HepG2 (cell line): ENCODE results near the gene CLEC20A. TPM values are rescaled to one million over a fixed set of nuclear protein-coding genes. Genes with fewer than 3 reads are reported as not detected.

Experiments used
- HNRNPH1 ChIP-seq: fragments of 200-400 bp; formaldehyde crosslinking; optimal IDR thresholded peaks from 2 replicates; pipeline ENCODE3; 2017; ENCODE audit warnings: mild to moderate bottlenecking, low read depth, low read length
- HOXA9 ChIP-seq: sonication (generic); formaldehyde crosslinking; IDR thresholded peaks from 2 replicates; pipeline ENCODE4 v1.8.1; 2022; ENCODE audit warnings: missing genetic modification reagents, mild to moderate bottlenecking, moderate library complexity, borderline replicate concordance
- KDM4B ChIP-seq: sonication (generic); formaldehyde crosslinking; IDR thresholded peaks from 2 replicates; pipeline ENCODE4 v1.4.0; 2020; ENCODE audit warnings: missing genetic modification reagents
- KDM5B ChIP-seq: sonication (generic); formaldehyde crosslinking; IDR thresholded peaks from 2 replicates; pipeline ENCODE4 v1.4.0; 2020; ENCODE audit warnings: missing genetic modification reagents, mild to moderate bottlenecking, borderline replicate concordance
- MYPOP ChIP-seq: sonication (generic); formaldehyde crosslinking; IDR thresholded peaks from 2 replicates; pipeline ENCODE4 v1.8.1; 2023; ENCODE audit warnings: mild to moderate bottlenecking, moderate library complexity, missing genetic modification reagents
- NCOR1 ChIP-seq: fragments of 200-600 bp; sonication (generic); IDR thresholded peaks from 2 replicates; pipeline ENCODE4 v1.7.0; 2017; ENCODE audit warnings: antibody characterized with exemption, low read length, borderline replicate concordance
- NFE2L1 ChIP-seq: sonication (generic); formaldehyde crosslinking; IDR thresholded peaks from 2 replicates; pipeline ENCODE4 v1.4.0; 2020; ENCODE audit warnings: missing genetic modification reagents, mild to moderate bottlenecking, borderline replicate concordance
- POGZ ChIP-seq: sonication (generic); formaldehyde crosslinking; IDR thresholded peaks from 2 replicates; pipeline ENCODE4 v1.4.0; 2020; ENCODE audit warnings: mild to moderate bottlenecking, missing genetic modification reagents
- PRDM15 ChIP-seq: sonication (generic); formaldehyde crosslinking; IDR thresholded peaks from 2 replicates; pipeline ENCODE4 v1.4.0; 2020; ENCODE audit warnings: missing genetic modification reagents
- RBM22 ChIP-seq: fragments of 200-400 bp; formaldehyde crosslinking; optimal IDR thresholded peaks from 2 replicates; pipeline ENCODE3; 2017; ENCODE audit warnings: mild to moderate bottlenecking, low read length, moderate library complexity
- RXRB ChIP-seq: IDR thresholded peaks from 2 replicates; pipeline ENCODE4 v1.6.1; 2016; ENCODE audit warnings: borderline replicate concordance, missing genetic modification reagents, missing compliant biosample characterization
- TRIM22 ChIP-seq: fragments of 450-650 bp; IDR thresholded peaks from 2 replicates; pipeline ENCODE4 v1.6.1; 2017
- ZNF121 ChIP-seq: sonication (generic); formaldehyde crosslinking; IDR thresholded peaks from 2 replicates; pipeline ENCODE4 v1.5.0; 2020; ENCODE audit warnings: mild to moderate bottlenecking, missing genetic modification reagents
- ZNF20 ChIP-seq: sonication (generic); formaldehyde crosslinking; IDR thresholded peaks from 2 replicates; pipeline ENCODE4 v1.4.0; 2020; ENCODE audit warnings: mild to moderate bottlenecking, moderate library complexity, missing genetic modification reagents
- ZNF251 ChIP-seq: sonication (generic); formaldehyde crosslinking; IDR thresholded peaks from 2 replicates; pipeline ENCODE4 v1.9.0; 2021; ENCODE audit warnings: mild to moderate bottlenecking, missing genetic modification reagents
- ZNF260 ChIP-seq: sonication (generic); formaldehyde crosslinking; IDR thresholded peaks from 2 replicates; pipeline ENCODE4 v1.4.0; 2020; ENCODE audit warnings: missing genetic modification reagents, low read depth, mild to moderate bottlenecking, borderline replicate concordance
- ZNF3 ChIP-seq: IDR thresholded peaks from 2 replicates; pipeline ENCODE4 v1.7.0; 2017; ENCODE audit warnings: inconsistent platforms
- ZNF343 ChIP-seq: sonication (generic); formaldehyde crosslinking; IDR thresholded peaks from 2 replicates; pipeline ENCODE4 v1.4.0; 2020; ENCODE audit warnings: mild to moderate bottlenecking, missing genetic modification reagents
- ZNF350 ChIP-seq: sonication (generic); formaldehyde crosslinking; IDR thresholded peaks from 2 replicates; pipeline ENCODE4 v1.4.0; 2020; ENCODE audit warnings: mild to moderate bottlenecking, low read depth, missing genetic modification reagents, borderline replicate concordance
- ZNF382 ChIP-seq: sonication (generic); formaldehyde crosslinking; IDR thresholded peaks from 2 replicates; pipeline ENCODE4 v1.5.0; 2020; ENCODE audit warnings: missing genetic modification reagents, mild to moderate bottlenecking, borderline replicate concordance
- ZNF446 ChIP-seq: sonication (generic); formaldehyde crosslinking; IDR thresholded peaks from 2 replicates; pipeline ENCODE4 v1.5.0; 2020; ENCODE audit warnings: mild to moderate bottlenecking, missing genetic modification reagents
- ZNF589 ChIP-seq: sonication (generic); formaldehyde crosslinking; conservative IDR thresholded peaks from 2 replicates; pipeline ENCODE4 v1.8.0; 2022; ENCODE audit warnings: mild to moderate bottlenecking, moderate library complexity, missing genetic modification reagents
- ZNF672 ChIP-seq: sonication (generic); formaldehyde crosslinking; IDR thresholded peaks from 2 replicates; pipeline ENCODE4 v1.8.1; 2022; ENCODE audit warnings: missing genetic modification reagents
- ZNF878 ChIP-seq: sonication (generic); formaldehyde crosslinking; IDR thresholded peaks from 2 replicates; pipeline ENCODE4 v1.8.1; 2023; ENCODE audit warnings: mild to moderate bottlenecking, missing genetic modification reagents, moderate library complexity
- polyA plus RNA-seq, 8 experiments: library from polyadenylated mRNA; depleted of rRNA in 3 of 8; stranded (reverse) in 7 of 8; unstranded in 1 of 8; fragments of >200 nt; fragmentation: Illumina TruSeq in 4 of 8; extraction: Trizol in 4 of 8; gene quantifications; 2 replicates each; pipeline versions ENCODE4 v1.2.1 to v1.2.3, GENCODE V29; 2011 to 2016; ENCODE audit warnings: low read depth in 4 of 8, missing spikeins in 1 of 8, mixed read lengths in 1 of 8; ENCODE audit not compliant: insufficient read depth in 1 of 8
- total RNA-seq, 5 experiments: library from RNA; depleted of rRNA; stranded (reverse); fragments of >200 nt; fragmentation: Illumina TruSeq; extraction: Trizol; gene quantifications; 2 replicates each; pipeline ENCODE4 v1.2.3, GENCODE V29; 2016; ENCODE audit warnings: low read depth in 1 of 5

CLEC20A gene
- total and polyA plus RNA-seq, 2 of the 13 experiments (the other 11 are each of a cell fraction or from before 2014, with no cell fraction given), result not detected

GRCh38 chr1:178542554-178543289 lies 46.0 kb upstream of the CLEC20A start (continued):
- TF ChIP-seq ZNF343 (no peak; the same call in 1 of the 2 replicates), NCOR1 (no peak), KDM5B (CRISPR knock-in tag) (0 out of 2 replicates have a peak, but pooled peaks have one; percentile 3), ZNF382 (CRISPR knock-in tag) (no peak), ZNF446 (no peak; the same call in 1 of the 2 replicates), ZNF589 (CRISPR knock-in tag) (no peak), ZNF20 (CRISPR knock-in tag) (no peak), ZNF350 (CRISPR knock-in tag) (no peak), PRDM15 (CRISPR knock-in tag) (no peak), POGZ (CRISPR knock-in tag) (peak; percentile 6; the same call in 1 of the 2 replicates), ZNF260 (CRISPR knock-in tag) (no peak), HOXA9 (CRISPR knock-in tag) (no peak), RBM22 (no peak), ZNF251 (no peak), RXRB (CRISPR knock-in tag) (no peak), KDM4B (CRISPR knock-in tag) (0 out of 2 replicates have a peak, but pooled peaks have one; percentile 3), ZNF672 (CRISPR knock-in tag) (no peak), ZNF3 (CRISPR knock-in tag) (no peak), NFE2L1 (CRISPR knock-in tag) (peak; percentile 30; the same call in 1 of the 2 replicates), MYPOP (CRISPR knock-in tag) (no peak; the same call in none of the 2 replicates), ZNF121 (0 out of 2 replicates have a peak, but pooled peaks have one; percentile 7), HNRNPH1 (no peak), TRIM22 (no peak), ZNF878 (no peak)
